Kidney tubule cell (primary cell): Measurements from ENCODE around the gene APOL2.
"Not testable (repeated sequence)": the region's sequence is repeated elsewhere in the genome, so short reads cannot be mapped to it uniquely, and the experiment has no call there.

ENCODE experiments used
- DNase-seq: peaks from one replicate; pipeline ENCODE4 v3.0.0-alpha.2; 2018; ENCODE audit warnings: low spot score

Gene APOL2

DNA sequence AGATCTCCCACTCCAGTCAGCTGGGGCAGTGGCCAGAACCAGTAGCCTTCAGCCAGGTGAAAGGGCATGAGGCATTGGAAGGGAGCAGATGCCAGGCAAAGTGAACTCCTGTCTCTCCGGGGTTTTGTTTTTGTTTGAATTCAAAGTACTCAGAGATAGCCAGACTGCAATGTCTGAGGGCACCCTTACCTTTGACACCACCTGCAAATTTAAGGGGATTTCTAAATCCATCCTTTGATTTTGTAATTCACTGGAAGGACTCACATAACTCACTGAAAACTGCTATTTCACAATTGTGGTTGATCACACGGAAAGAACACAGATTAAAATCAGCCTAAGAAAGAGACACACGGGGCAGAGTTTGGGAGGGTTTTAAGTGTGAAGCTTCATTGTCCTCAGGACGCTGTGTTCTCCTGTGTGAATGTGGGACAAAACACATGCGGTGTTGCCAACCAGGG, 23.9 kb upstream of the APOL2 start:
- not testable (repeated sequence) for DNase-seq

DNA sequence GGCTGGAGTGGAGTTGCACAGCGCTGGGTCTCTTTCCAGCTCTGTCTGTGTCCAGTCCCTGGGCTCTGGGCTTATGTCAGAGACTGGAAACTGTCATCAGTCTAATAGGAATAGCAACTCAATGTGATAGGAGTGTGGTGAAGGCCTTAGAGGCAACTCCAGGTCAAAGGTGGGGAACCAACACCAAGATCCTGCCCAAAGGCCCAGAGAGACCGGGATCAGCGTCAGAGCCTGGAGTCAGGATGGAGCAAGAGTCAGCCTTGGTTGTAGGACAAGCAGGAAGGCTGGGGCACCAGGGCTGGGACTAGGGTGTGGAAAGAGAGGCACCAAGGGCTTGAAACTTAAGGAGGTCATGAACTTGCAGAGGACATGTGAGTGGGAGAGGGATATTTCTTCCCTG, 23.0 kb upstream of the APOL2 start:
- DNase-seq: not testable (repeated sequence)

DNA sequence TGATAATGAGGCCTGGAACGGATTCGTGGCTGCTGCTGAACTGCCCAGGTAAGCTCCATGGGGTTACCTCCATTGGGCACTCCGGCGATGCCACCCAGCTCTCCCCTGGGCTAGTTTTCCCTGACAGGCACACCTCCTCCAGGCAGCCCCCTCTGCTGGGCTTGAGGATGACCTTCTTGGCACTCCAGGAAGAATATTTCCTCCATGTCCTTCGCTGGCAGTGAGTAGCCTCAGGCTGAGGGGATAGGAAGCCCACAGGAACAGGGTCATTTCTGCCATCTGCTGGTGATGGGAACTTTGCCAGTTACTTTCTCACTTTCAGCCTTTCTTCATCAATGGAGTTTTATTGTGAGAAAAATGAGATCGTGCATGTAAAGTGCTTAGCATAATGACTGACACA, 22.3 kb upstream of the APOL2 start:
- not testable (repeated sequence) for DNase-seq

DNA sequence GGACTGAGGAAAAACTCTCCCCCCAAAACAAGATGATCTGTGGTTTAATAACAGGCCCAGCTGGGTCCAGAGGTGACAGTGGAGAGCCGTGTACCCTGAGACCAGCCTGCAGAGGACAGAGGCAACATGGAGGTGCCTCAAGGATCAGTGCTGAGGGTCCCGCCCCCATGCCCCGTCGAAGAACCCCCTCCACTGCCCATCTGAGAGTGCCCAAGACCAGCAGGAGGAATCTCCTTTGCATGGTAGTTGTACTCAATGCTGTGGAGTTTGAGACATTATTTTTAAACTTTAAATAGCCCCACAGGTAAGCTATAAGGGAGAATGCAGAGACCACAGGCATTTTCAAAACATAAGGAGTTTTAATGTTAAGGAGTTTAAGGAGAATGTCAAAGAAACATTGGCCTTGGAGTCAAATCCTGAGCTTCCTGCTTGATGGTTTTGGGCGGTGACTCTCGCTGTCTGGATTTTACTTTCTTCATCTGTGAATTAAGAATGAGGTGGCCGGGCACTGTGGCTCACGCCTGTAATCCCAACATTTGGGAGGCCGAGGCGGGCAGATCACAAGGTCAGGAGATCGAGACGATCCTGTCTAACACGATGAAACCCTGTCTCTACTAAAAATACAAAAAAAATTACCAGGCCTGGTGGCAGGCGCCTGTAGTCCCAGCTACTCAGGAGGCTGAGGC, 20.4 kb upstream of the APOL2 start:
- no peak for DNase-seq

DNA sequence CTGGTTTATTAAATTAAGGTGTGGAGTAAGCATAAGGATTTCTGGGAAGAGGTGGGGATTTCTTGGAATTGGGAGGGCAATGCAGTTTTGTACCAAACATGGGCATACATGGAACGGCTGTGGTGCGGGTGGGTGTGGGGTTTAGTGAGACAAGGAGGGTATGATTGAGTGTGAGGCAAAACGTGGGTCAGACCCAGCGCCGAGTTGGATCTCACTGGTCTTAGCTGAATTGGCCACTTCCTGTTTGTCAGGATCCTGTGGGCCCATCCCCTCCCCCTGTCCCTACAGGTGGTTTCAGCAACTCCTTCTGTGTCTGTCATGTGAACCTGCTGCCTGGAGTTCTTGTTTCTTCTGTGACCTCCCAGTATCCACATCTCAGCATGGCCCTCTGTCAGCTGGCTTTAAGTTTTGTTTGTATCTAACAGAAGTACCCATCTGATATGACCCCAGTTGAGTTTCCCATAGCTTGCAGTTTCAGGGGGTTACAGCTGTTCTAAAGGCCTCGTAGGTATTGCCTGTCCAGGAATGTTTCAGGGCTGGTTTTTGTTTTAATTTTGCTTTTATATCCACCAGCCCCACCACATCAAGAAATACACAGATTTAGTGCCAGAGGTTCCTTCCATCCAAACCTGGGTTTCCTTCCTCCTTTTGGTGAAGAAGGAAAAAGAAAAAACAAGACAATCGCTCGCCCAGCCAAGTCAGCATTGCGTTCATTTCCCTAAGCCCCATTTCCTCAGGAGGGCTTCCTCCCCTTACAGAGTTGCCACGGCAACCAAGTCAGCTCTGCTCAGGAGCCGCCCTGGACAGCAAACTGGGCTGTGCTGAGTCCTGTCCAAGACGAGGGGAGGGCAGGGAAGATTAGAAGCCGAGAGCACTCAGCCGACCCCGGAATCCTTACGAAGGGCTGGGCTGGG, 19.6 kb upstream of the APOL2 start:
- DNase-seq: no peak

DNA sequence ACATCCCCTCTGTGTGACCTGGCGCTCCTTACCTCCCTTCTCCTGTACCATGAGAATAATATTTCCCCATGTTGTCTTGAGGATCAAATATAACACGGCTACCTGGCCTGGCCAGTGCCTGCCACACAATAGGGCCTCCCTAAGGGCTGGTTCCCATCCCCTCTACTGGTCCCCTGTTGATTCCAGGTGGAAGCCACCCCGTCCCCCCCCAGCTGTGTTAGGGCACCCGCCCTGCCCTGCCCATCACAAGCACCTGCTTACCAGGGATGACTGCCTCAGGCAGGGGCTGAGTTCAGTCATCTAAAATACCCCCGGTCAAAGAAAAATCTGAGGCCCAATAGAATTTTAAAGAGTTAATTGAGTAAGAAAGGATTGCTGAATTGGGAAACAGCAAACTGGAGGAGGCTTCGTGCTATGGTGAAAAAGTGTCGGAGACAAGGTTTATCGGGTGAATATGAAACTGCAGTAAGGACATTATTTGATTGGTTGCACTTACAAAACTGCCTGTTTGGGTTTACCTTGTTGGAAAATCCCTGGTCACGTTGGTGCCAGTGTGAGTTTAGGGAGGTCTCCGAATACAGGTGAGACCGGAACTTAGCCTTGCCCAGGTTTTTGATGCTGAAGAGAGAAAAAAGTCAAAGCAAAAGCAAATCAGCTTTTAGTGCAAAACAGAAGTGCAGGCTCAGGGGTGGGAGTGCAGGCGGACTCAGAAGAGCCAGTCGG, 18.8 kb upstream of the APOL2 start:
- DNase-seq: no peak

DNA sequence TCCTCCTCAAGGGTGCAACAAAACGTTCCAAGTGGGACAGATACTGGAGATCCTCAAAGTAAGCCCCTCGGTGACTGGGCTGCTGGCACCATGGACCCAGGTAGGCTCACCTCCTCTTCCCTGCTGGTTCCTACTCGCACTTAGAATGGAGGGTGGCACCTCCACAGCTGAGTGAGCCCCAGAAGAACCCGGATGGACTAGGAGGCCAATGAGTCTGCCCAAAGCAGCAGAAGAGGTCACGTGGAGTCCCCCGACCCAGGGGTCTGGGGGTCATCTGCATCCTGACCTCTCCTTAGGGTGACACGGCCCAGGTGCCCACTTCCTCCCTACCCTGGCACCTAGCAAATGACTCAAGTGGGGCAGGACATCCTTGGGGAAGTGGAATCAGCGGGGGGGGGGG, 18.0 kb upstream of the APOL2 start:
- no peak for DNase-seq

DNA sequence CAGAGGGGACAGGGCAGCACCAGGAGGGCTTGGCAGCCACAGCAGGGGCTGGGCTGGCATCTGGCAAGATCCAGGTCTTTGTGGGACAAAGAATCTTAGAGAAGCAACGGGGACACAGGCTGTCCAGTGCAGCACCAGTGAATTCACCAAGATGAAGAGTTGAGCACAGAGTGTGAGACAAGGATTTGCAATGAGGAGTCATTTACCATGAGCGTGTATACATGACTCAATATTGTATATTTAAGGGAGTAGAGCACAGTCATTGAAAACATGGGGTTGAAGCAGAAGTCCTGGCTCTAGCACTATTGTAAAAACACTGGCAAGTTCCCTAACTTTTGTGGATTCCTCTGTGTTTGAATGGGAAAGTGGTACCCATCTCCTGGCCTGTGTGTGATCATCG, 17.2 kb upstream of the APOL2 start:
- DNase-seq: no peak

DNA sequence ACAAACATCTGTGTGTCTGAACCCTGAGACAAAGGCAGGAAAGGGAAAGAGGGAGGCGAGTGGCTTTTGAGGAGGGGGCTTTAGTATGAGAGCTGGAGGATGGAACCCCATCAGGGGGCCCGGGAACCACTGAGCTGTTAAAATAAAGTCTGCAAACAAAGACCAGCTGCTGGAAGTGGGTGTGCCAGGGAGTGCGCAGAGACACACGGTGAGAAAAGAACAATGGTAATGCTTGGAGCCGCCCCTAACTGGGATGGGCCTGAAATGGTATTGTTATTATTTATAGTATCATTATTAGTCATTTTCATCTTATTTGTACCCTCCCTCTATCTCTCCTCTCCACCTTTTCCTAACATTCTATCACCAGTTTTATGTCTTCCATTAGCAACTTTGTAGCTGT, 16.2 kb upstream of the APOL2 start:
- DNase-seq: not testable (repeated sequence)

DNA sequence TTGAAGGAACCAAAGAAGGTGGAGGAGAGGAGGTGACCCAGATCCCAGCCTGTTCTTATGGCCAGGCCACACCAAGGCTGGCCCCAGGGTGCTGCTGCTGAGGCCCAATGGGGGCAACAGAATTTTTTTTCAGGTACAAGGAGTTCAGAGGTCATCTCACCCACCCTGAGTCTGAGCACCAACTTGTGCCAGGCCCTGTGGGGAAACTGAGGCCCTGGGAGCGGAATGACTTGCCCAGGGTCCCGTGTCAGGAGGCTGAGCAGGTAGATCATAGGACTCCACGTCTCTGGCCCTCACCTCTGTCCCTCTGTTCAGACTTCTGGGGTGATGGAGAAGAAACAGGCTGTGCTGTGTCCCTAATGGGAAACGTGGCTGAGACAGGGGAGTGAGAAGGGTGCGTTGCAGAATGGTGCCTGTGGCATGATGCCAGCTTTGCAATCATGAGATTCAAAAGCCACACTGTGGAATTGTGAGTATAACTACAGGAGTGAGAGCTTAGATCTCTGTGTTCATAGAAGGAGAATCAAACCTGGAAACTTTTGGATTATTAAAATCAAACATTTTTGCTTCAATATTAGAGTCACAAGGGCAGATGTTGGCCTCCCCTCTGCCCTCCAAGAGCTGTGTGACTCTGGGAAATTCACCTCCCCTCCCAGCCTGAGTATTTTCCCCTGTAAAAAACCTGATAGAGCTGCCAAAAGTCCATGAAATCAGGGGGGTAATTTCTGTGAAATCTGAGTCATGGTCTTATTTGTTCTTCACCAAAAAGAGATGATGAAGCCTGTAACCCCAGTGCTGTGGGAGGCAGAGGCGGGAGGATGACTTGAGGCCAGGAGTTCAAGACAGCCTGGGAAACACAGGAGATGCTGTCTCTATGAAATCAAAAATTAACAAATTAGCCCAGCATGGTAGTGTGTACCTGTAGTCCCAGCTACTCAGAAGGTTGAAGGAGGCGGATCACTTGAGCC, 14.5 kb upstream of the APOL2 start:
- no peak for DNase-seq

DNA sequence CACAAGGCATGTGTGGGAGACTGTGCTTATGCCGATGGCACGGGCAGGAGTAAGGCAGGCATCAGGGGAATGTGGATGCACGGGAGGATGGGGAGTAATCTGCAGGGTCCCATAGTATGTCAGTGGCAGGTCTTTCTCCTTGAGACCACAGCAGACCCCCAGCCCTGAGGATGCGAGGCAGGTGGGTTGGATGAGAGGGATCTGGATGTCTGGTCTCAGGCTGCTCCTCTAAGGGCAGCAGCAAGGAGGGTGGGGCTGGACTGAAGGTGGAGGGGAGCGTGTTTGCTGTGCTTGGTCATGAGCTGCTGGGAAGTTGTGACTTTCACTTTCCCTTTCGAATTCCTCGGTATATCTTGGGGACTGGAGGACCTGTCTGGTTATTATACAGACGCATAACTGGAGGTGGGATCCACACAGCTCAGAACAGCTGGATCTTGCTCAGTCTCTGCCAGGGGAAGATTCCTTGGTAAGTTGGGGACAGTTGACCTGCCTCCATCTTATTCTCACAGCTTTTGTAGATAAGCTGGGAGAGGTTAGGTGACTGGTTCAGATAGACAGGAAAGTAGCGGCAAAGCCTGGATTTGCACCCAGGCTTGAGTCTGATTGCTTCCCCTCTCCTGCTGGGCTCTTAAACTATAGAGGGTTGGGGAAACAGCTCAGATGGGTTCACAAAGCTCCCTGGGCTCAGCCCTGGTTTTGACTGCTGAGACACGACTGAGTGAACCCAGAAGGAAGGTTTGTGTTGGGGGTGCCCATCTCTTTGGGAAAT, 13.6 kb upstream of the APOL2 start, which contains the start of gene APOL1:
Gene APOL1 (plus strand): TSS at position 380 of the 769 bp plus-strand sequence. CDS start 1,823 bp downstream, outside the sequence.
- DNase-seq: peak; percentile 78

DNA sequence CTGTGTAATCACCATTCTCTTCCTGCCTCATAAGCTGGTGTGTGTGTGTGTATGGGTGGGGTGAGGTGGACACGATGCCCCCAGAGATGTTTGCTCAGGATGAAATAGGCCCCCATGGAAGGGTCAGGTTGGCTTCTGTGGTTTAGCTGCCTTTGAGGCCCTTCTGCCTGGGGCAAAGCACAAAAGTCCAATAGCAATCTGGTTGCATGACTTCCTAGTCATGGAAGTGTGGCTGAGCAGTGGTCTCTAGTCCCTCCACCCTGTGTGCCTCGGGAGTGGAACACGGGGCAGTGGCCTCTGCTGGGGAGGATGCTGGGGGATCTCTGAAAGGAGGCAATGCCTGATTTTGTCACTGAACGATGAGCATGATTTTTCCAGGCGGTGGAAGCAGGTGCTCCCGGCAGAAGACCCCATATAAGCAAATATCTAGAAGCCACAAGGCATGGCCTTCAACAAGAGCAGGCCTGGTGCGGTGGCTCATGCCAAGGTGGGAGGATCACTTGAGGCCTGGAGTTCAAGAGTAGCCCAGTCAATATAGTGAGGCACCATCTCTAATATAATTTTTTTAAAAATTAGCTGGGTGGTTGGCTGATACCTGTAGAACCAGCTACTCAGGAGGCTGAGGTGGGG, 12.8 kb upstream of the APOL2 start:
- DNase-seq: not testable (repeated sequence)

DNA sequence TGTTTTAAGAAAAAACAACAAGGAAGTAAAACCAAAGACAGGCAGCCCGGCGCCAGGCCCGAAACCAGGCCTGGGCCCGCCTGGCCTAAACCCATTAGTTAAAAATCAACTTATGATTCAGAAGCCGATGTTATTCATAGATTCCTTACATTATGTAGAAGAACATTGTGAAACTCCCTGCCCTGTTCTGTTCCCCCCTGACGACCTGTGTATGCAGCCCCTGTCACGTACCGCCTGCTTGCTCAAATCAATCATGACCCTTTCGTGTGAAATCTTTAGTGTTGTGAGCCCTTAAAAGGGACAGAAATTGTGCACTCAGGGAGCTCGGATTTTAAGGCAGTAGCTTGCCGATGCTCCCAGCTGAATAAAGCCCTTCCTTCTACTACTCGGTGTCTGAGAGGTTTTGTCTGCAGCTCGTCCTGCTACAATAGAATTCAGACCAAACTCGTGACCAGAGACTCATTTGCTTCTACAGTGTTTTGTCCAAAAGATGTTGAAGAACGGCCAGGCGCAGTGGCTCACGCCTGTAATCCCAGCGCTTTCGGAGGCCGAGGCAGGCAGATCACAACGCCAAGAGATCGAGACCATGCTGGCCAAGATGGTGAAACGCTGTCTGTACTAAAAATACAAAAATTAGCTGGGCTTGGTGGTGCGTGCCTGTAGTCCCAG, 11.1 kb upstream of the APOL2 start:
- peak; percentile 74 for DNase-seq

DNA sequence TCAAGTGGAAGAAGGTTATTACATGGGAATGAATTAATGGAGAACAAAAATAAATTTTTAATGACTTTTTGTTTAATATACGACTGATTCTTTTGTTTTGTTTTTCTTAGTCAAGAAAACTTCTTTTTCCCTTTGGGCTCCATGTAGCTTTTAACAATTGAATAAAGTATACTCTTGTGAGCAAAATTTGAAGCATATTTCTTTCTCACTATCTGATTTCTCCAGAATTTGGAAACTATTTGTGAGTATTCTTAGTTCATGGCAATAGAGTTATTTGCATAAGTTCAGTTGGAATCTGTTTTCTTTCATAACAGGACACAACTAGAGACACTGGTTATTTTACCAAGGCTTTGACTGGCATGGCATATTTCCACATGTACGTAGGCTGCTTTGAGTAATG, 9.8 kb upstream of the APOL2 start:
- DNase-seq: no peak

DNA sequence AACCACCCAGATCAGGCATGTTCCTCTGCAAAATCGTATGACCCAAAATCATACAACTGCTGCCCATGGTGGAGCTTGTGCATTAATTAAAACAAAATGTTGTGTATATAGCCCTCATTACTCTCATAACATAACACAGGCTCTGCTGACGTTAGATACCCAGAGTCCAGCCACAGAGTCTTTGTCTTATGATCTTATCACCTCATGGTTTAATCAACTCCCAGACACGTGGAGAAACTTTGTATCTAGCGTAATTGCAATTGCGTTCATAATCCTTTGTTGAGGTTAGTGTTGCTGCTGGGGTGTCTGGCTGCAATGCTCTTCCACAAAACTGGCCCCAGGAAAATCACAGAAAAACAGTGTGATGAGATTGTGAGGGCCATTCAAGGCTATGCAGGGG, 8.6 kb upstream of the APOL2 start:
- DNase-seq: no peak

DNA sequence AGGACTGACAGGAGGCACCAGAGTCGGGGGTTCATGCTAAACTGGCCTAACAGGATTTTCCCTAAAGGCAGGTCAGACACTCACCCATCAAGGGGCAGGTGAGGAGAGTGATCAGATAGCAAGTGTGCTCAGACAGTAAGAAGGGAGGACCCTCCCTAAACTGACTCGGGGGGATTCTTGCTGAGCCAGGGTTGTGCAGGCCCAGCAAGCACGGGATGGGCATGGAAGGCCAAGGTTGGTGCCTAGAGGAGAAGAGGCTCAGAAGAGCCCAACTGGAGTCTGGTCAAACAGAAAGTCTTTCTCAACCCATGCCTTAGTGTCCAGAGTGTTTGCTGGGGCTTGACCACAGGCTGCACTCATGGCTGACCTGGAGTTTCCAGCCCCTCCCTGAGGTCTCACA, 7.4 kb upstream of the APOL2 start:
- DNase-seq: no peak

DNA sequence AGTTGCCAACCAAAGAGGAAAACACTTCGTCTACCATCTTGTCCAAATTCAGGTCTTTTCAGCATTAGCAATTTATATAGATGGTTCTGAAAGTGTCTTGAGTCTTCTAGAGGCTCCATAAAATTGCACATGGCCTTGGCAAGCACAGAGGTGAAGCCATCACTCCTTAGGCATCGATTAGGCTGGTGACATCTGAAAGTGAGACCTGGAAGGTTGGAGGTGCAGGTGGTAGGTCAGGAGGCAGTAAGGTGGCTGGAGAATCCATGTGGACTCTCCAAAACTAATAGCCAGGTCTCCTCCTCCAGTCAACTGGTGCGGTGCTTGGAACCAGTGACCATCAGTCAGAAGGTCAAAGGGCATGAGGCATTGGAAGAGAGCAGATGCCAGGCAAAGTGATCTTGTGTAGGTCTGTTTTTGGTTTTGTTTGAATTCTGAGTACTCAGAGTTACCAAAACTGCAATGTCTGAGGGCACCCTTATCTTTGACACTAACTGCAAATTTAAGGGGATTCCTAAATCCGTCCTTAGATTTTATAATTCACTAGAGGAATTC, 6.6 kb upstream of the APOL2 start:
- no peak for DNase-seq

DNA sequence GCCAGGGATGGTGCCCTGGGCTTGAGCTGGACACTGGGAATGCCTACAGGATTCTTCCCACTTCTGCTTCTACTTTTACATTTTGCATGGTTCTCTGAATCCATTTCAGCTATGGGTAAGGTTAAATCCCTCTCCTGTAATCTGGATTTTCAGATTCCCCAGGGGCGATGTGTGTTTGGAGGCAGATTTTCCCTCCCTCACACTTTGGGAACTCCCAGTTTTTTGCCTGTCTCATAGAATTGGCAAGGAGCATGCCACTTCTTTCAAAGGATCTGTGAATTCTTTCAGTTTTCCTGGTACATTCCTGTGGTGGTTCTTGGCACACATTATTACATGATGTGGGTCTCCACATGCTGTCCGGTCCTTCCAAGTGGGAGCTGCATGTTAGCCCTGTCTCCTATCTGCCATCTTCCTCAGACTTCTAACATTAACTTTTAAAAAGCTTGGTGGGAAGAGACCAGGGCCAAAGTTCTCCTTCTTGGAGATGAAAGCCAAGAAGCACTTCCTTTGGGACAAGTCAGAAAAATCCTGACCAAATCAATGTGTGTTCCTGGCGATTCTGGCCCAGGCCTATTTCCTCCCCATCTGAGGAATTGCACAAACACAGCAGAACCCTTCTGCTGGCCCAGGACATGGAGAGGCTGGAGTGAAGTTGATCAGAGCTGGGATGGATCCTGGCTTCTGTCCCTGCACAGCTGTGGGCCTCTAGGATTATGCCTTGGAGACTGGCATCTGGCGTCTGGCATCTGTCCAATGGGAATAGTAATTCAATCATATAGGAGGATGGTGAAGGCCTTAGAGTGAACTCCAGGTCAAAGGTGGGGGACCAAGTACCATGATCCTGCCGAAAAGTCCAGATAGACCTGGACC, 5.4 kb upstream of the APOL2 start:
- no peak for DNase-seq
